HEK293T (cell line): ENCODE results near the gene SASS6.

Source experiments
- ARNT ChIP-seq: fragments of 450-650 bp; IDR thresholded peaks from 2 replicates; pipeline ENCODE4 v1.6.1; 2017; ENCODE audit warnings: mild to moderate bottlenecking
- BHLHE40 ChIP-seq: fragments of 450-650 bp; IDR thresholded peaks from 2 replicates; pipeline ENCODE4 v1.6.1; 2016; ENCODE audit warnings: mild to moderate bottlenecking, moderate library complexity, borderline replicate concordance
- ELF4 ChIP-seq: fragments of 450-650 bp; IDR thresholded peaks from 2 replicates; pipeline ENCODE4 v1.6.1; 2017; ENCODE audit warnings: antibody characterized with exemption
- FOXA1 ChIP-seq: fragments of 450-650 bp; IDR thresholded peaks from 2 replicates; pipeline ENCODE4 v1.6.1; 2016; ENCODE audit warnings: mild to moderate bottlenecking
- FOXM1 ChIP-seq: fragments of 450-650 bp; IDR thresholded peaks from 2 replicates; pipeline ENCODE4 v1.6.1; 2017; ENCODE audit warnings: mild to moderate bottlenecking, borderline replicate concordance
- HDGF ChIP-seq: fragments of 450-650 bp; IDR thresholded peaks from 2 replicates; pipeline ENCODE4 v1.6.1; 2017; ENCODE audit warnings: antibody characterized with exemption, borderline replicate concordance
- L3MBTL2 ChIP-seq: fragments of 450-650 bp; conservative IDR thresholded peaks from 2 replicates; pipeline ENCODE4 v1.6.1; 2016; ENCODE audit warnings: mild to moderate bottlenecking
- LEF1 ChIP-seq: fragments of 450-650 bp; IDR thresholded peaks from 2 replicates; pipeline ENCODE4 v1.6.1; 2017; ENCODE audit warnings: mild to moderate bottlenecking, borderline replicate concordance
- SP1 ChIP-seq: fragments of 450-650 bp; IDR thresholded peaks from 2 replicates; pipeline ENCODE4 v1.6.1; 2017
- SUZ12 ChIP-seq: fragments of 450-650 bp; IDR thresholded peaks from 2 replicates; pipeline ENCODE4 v1.6.1; 2016; ENCODE audit warnings: mild to moderate bottlenecking
- TARDBP ChIP-seq: fragments of 450-650 bp; IDR thresholded peaks from 2 replicates; pipeline ENCODE4 v1.6.1; 2016
- ZNF384 ChIP-seq: fragments of 450-650 bp; IDR thresholded peaks from 2 replicates; pipeline ENCODE4 v1.6.1; 2016

- no peak for TF ChIP-seq FOXM1
- TF ChIP-seq BHLHE40: no peak
- no peak for TF ChIP-seq SP1
- TF ChIP-seq SUZ12: no peak
- no peak for TF ChIP-seq ARNT
- no peak for TF ChIP-seq LEF1
- TF ChIP-seq FOXA1: no peak
- TF ChIP-seq TARDBP: no peak
- no peak for TF ChIP-seq L3MBTL2
- TF ChIP-seq ELF4: no peak
- TF ChIP-seq ZNF384: no peak
- no peak for TF ChIP-seq HDGF
These were observed 12.4 kb upstream of the SASS6 start for GRCh38 chr1:100145116-100145515.
